Sigmoid colon (tissue), 7 donors: ENCODE data around the gene MRPL27. TPM values are rescaled to one million over a fixed set of nuclear protein-coding genes. Genes with fewer than 3 reads are reported as not detected.

Experiments
- DNase-seq: peaks from one replicate; pipeline ENCODE4 v3.0.0-alpha.2; 2019
- H3K27ac ChIP-seq, 4 donors: fragments of 200-600 bp; sonication (generic); one replicate each; pipeline ENCODE4 v1.5.1; 2016 to 2019; ENCODE audit warnings: mild to moderate bottlenecking in 1 of 4
- H3K27me3 ChIP-seq, 3 donors: fragments of 200-600 bp; sonication (generic); one replicate each; pipeline ENCODE4 v1.5.1; 2019; ENCODE audit warnings: mild to moderate bottlenecking in 1 of 3
- H3K36me3 ChIP-seq, 4 donors: fragments of 200-600 bp; sonication (generic); one replicate each; pipeline ENCODE4 v1.5.1; 2016 to 2019
- H3K4me1 ChIP-seq, 4 donors: fragments of 200-600 bp; sonication (generic); one replicate each; pipeline ENCODE4 v1.5.1; 2017 to 2019
- H3K4me3 ChIP-seq, 4 donors: fragments of 200-600 bp; sonication (generic); one replicate each; pipeline ENCODE4 v1.5.1; 2017 to 2019; ENCODE audit warnings: mild to moderate bottlenecking in 2 of 4, moderate library complexity in 1 of 4
- H3K9me3 ChIP-seq, 4 donors: fragments of 200-600 bp in 3 of 4; sonication (generic) in 3 of 4; one replicate each; pipeline versions ENCODE4 v1.5.1 to v1.6.1; 2013 to 2019
- EP300 ChIP-seq, 4 donors: sonication (generic); formaldehyde crosslinking; IDR thresholded peaks; one replicate each; pipeline ENCODE4 v1.6.1; 2017; ENCODE audit warnings: antibody characterized with exemption in 4 of 4
- POLR2A ChIP-seq, 2 donors: fragments of 450-650 bp; IDR thresholded peaks; one replicate each; pipeline ENCODE4 v1.6.1; 2016; ENCODE audit warnings: antibody characterized with exemption in 2 of 2, mild to moderate bottlenecking in 2 of 2, moderate library complexity in 2 of 2
- POLR2AphosphoS5 ChIP-seq, 4 donors: sonication (generic); formaldehyde crosslinking; IDR thresholded peaks; one replicate each; pipeline ENCODE4 v1.6.1; 2017; ENCODE audit warnings: antibody characterized with exemption in 4 of 4
- WGBS, 2 donors: extraction: QIAGEN DNeasy Blood & Tissue Kit; methylation state at CpG; one replicate each; pipeline ENCODE4 v1.1.7; 2013; 5-methylcytosine and 5-hydroxymethylcytosine counted together
- intact Hi-C: fragments of 100-400 bp; cut with DNase I; formaldehyde crosslinking; loops from one replicate; pipeline ENCODE4 v1.15.1; 2023
- polyA plus RNA-seq, 3 donors: library from polyadenylated mRNA; stranded (reverse); fragments of 200-250 nt; gene quantifications; one replicate each; pipeline ENCODE4 v1.2.3, GENCODE V29; 2013
- total RNA-seq, 4 donors: library from RNA; depleted of rRNA; stranded (reverse); fragments of >200 nt; gene quantifications; one replicate each; pipeline ENCODE4 v1.1.0, GENCODE V29; 2016
- TF ChIP-seq, protein P1 (sequence below), 4 experiments: fragments of 450-650 bp in 3 of 4; fragments of 200-600 bp in 1 of 4; IDR thresholded peaks; one replicate each; pipeline ENCODE4 v1.5.1; 2016 to 2019; ENCODE audit warnings: antibody characterized with exemption in 4 of 4, mild to moderate bottlenecking in 3 of 4, moderate library complexity in 2 of 4
- donor health status: healthy with polysubstance abuse.
- donor health status: Bipolar disorder and iron deficiency.
- donor health status: healthy.

Gene MRPL27
- total and polyA plus RNA-seq, 7 donors: 64.0 to 234 (median 94.6) TPM

DNA sequence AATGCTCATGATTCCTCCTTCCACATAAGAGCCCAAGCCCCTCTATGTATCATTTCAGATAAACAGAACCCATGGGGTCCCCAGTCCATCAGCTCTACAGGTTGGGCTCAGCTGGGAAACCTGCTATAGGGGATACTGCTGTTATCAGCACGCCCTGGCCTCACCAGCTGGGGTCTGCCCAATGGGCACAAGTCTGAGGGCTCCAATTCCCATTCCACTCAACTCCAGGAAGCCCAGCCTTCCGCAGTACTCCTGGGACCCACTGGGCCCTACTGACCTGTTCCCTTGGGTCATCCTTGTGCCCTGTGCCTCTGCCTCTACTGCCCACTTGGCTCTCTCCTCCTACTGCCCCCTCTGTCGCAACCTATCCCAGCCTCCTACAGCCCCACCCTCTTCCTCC is 43.3 kb downstream of the MRPL27 start:
- TF ChIP-seq POLR2AphosphoS5 (IDR thresholded peaks at IDR 0.05): no peak
- TF ChIP-seq EP300 (IDR thresholded peaks at IDR 0.05): no peak
- TF ChIP-seq POLR2A (IDR thresholded peaks at IDR 0.05): no peak
- TF ChIP-seq, protein P1, sequence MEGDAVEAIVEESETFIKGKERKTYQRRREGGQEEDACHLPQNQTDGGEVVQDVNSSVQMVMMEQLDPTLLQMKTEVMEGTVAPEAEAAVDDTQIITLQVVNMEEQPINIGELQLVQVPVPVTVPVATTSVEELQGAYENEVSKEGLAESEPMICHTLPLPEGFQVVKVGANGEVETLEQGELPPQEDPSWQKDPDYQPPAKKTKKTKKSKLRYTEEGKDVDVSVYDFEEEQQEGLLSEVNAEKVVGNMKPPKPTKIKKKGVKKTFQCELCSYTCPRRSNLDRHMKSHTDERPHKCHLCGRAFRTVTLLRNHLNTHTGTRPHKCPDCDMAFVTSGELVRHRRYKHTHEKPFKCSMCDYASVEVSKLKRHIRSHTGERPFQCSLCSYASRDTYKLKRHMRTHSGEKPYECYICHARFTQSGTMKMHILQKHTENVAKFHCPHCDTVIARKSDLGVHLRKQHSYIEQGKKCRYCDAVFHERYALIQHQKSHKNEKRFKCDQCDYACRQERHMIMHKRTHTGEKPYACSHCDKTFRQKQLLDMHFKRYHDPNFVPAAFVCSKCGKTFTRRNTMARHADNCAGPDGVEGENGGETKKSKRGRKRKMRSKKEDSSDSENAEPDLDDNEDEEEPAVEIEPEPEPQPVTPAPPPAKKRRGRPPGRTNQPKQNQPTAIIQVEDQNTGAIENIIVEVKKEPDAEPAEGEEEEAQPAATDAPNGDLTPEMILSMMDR (IDR thresholded peaks at IDR 0.05): no peak
- intact Hi-C loops: no loop called here
- Histone ChIP-seq H3K9me3 (no peaks in the 10 kb centered on the region), H3K27me3 (no peaks in the 10 kb centered on the region), H3K4me3 (no peak overlapping the region), H3K4me1 (no peaks in the 10 kb centered on the region), H3K27ac (no peak overlapping the region), H3K36me3 (no peaks in the 10 kb centered on the region)
- DNase-seq: no peak
- 82 to 89% methylated on average over 3 of the region's 3 CpGs for WGBS, 2 donors

DNA sequence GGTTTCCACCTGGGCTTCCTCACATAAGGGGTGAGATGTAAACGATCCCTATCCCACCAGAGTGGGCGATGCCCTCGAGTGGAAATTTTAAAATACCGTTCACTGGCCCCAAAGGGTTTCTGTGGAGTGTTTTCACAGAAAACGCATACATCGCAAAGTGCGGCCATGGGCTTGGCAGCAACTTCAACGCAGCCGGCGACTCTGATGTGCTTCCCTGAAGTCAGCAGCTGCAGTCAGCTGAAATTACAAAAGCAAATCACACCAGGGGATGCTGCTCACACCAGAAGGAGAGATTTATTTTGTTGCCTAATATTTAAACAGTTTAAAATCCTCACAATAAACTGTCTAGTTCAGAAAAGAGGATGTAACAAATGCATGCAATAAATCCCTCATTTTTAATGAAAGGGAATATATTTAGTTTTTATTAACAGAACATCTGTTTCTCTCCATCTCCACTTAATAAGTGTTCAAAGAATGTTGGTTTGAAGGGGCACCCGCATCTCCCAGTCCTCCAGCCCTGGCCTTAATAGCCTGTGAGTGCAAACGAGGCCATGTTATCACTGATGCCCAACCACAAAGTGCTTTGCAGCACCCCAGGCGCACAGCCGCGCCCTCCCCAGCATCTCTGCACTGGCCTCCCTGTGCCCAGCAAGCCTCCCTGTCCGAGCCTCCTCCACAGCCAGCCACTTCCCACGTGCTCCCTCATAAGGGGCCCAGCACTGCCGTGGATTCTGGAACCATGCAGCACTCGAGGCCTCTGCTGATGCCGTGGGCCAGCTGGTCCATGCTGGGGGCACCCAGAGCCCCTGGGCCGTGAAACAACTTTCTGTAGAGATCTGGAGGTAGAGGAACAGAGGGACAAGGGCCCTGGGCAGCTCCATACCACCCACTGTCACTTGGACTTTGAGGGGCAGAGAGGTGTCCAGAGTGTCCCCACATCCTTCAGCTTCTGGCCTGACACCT is 44.3 kb downstream of the MRPL27 start:
- H3K27ac ChIP-seq: no peak overlapping the region
- no peaks in the 10 kb centered on the region for H3K36me3 ChIP-seq
- no peaks in the 10 kb centered on the region for H3K27me3 ChIP-seq

DNA sequence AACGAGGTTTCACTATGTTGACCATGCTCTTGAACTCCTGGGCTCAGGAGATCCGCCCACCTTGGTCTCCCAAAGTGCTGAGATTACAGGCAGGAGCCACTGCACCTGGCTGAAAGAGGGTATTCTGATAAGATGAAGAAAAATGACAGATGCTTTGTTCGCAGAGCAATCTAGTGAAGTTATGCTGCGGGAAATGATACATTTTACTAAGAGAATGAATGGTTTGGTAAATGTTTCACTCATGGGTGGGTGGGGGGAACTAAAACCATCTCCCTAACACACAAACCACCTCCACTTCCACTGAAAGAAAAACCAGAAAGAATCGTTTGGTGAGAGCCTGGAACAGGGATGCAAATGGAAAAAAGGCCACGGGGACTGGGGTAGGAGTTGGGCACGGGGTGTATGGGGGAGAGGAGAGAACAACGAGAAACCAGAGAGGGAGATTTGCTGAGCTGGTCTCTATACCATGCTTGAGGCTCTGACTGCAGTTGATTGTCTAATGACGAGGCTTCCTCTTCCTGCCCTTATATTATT is 46.1 kb downstream of the MRPL27 start:
- 73 to 75% methylated on average over 9 of the region's 9 CpGs for WGBS, 2 donors
- intact Hi-C loops: no loop called here
- no peak overlapping the region for H3K4me3 ChIP-seq
- TF ChIP-seq POLR2A (IDR thresholded peaks at IDR 0.05): no peak
- no peak for TF ChIP-seq EP300 (IDR thresholded peaks at IDR 0.05)
- no peak for TF ChIP-seq POLR2AphosphoS5 (IDR thresholded peaks at IDR 0.05)
- TF ChIP-seq, protein P1 (IDR thresholded peaks at IDR 0.05): no peak
- no peaks in the 10 kb centered on the region for H3K9me3 ChIP-seq
- H3K27ac ChIP-seq: no peak overlapping the region
- no peaks in the 10 kb centered on the region for H3K4me1 ChIP-seq
- no peak for DNase-seq
- no peaks in the 10 kb centered on the region for H3K36me3 ChIP-seq
- no peaks in the 10 kb centered on the region for H3K27me3 ChIP-seq

More for the DNA sequence above, 44.3 kb downstream of the MRPL27 start:
- intact Hi-C loops: no loop called here
- Histone ChIP-seq H3K9me3 (no peaks in the 10 kb centered on the region), H3K4me1 (no peaks in the 10 kb centered on the region), H3K4me3 (no peak overlapping the region)
- 73 to 75% methylated on average over 21 of the region's 21 CpGs for WGBS, 2 donors
- TF ChIP-seq POLR2AphosphoS5 (IDR thresholded peaks at IDR 0.05): peak in 1 of 4 donors; percentile 16
- TF ChIP-seq, protein P1 (IDR thresholded peaks at IDR 0.05): no peak
- DNase-seq: no peak

DNA sequence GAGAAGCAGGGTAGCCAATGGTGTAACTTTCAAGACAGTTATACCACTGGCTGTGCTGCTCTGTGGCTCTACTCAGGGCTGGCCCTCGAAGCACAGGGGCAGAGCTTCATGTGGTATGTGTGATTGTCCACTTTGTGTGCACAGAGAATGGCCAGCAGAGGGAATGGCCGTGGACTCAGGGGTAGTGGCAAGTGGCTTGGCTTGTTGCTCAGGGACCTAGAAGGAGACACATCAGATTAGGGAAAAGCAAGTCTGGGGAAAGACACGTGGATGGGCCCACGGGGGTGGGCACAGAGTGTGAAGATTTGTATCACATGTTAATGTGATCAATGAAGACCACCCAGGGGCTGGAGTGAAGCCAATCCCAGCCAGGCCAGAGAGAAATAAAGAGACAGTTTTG is 47.1 kb downstream of the MRPL27 start:
- no peak overlapping the region for H3K27ac ChIP-seq
- no peaks in the 10 kb centered on the region for H3K4me1 ChIP-seq
- no peak overlapping the region for H3K4me3 ChIP-seq
- H3K27me3 ChIP-seq: no peaks in the 10 kb centered on the region
- DNase-seq: no peak
- no peaks in the 10 kb centered on the region for H3K9me3 ChIP-seq
- intact Hi-C loops: no loop called here
- H3K36me3 ChIP-seq: no peaks in the 10 kb centered on the region
- 60 to 65% methylated on average over 4 of the region's 4 CpGs for WGBS, 2 donors
- TF ChIP-seq EP300 (IDR thresholded peaks at IDR 0.05): no peak
- TF ChIP-seq POLR2AphosphoS5 (IDR thresholded peaks at IDR 0.05): no peak
- TF ChIP-seq, protein P1 (IDR thresholded peaks at IDR 0.05): no peak
- no peak for TF ChIP-seq POLR2A (IDR thresholded peaks at IDR 0.05)
